ENCODE results near the gene C10orf88.

DNA sequence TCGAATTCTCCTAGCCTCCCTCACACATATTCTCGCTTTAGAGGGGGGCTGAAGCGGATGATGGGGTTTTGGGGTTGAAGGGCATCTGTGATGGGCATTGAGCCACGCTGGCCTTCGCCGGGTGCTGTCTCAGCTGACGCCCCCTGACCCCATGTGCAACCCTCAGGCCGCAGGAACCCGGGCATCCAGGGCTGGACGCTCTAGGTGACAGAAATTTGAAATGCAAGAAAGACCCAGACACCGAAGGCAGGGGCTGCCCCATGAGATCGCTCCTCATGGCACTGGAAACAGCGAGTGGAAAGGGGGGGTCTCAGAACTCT, 664 bp upstream of the C10orf88 start:
- no peak for TF ChIP-seq JUNB (IDR thresholded peaks at IDR 0.05; ENCODE audit: unreplicated experiment)
- TF ChIP-seq, protein P1, sequence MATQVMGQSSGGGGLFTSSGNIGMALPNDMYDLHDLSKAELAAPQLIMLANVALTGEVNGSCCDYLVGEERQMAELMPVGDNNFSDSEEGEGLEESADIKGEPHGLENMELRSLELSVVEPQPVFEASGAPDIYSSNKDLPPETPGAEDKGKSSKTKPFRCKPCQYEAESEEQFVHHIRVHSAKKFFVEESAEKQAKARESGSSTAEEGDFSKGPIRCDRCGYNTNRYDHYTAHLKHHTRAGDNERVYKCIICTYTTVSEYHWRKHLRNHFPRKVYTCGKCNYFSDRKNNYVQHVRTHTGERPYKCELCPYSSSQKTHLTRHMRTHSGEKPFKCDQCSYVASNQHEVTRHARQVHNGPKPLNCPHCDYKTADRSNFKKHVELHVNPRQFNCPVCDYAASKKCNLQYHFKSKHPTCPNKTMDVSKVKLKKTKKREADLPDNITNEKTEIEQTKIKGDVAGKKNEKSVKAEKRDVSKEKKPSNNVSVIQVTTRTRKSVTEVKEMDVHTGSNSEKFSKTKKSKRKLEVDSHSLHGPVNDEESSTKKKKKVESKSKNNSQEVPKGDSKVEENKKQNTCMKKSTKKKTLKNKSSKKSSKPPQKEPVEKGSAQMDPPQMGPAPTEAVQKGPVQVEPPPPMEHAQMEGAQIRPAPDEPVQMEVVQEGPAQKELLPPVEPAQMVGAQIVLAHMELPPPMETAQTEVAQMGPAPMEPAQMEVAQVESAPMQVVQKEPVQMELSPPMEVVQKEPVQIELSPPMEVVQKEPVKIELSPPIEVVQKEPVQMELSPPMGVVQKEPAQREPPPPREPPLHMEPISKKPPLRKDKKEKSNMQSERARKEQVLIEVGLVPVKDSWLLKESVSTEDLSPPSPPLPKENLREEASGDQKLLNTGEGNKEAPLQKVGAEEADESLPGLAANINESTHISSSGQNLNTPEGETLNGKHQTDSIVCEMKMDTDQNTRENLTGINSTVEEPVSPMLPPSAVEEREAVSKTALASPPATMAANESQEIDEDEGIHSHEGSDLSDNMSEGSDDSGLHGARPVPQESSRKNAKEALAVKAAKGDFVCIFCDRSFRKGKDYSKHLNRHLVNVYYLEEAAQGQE (IDR thresholded peaks at IDR 0.05; ENCODE audit: unreplicated experiment), result no peak
